KMS-11 (cell line): ENCODE measurements around the gene FLACC1.
A peak's percentile ranks its signal among the peaks of the same experiment; 100 is the strongest.

ENCODE experiments used
- H2AFZ ChIP-seq: fragments of 200-600 bp; sonication (generic); 2 replicates; pipeline ENCODE4 v1.6.1; 2016; ENCODE audit warnings: antibody characterized with exemption, mixed run types, low read depth
- H3K27ac ChIP-seq: fragments of 200-600 bp; sonication (generic); 2 replicates; pipeline ENCODE4 v1.6.1; 2016; ENCODE audit warnings: mild to moderate bottlenecking, mixed run types
- H3K27me3 ChIP-seq: fragments of 200-600 bp; sonication (generic); 2 replicates; pipeline ENCODE4 v1.6.1; 2017; ENCODE audit warnings: mild to moderate bottlenecking, low read depth, mixed run types, moderate library complexity; ENCODE audit not compliant: insufficient read depth
- H3K36me3 ChIP-seq: fragments of 200-600 bp; sonication (generic); 2 replicates; pipeline ENCODE4 v1.6.1; 2017; ENCODE audit warnings: mild to moderate bottlenecking, mixed run types; ENCODE audit not compliant: insufficient read depth
- H3K4me1 ChIP-seq: fragments of 200-600 bp; sonication (generic); 2 replicates; pipeline ENCODE4 v1.6.1; 2016; ENCODE audit warnings: mild to moderate bottlenecking, low read depth, mixed run types; ENCODE audit not compliant: poor library complexity, severe bottlenecking
- H3K4me2 ChIP-seq: fragments of 200-600 bp; sonication (generic); 2 replicates; pipeline ENCODE4 v1.7.0; 2016; ENCODE audit warnings: mild to moderate bottlenecking, mixed run types
- H3K4me3 ChIP-seq: fragments of 200-600 bp; sonication (generic); IDR thresholded peaks from 2 replicates; pipeline ENCODE4 v1.6.1; 2017; ENCODE audit warnings: low read depth, low read length, mixed read lengths; ENCODE audit not compliant: insufficient read depth
- H3K79me2 ChIP-seq: fragments of 200-600 bp; sonication (generic); 2 replicates; pipeline ENCODE4 v1.6.1; 2016; ENCODE audit warnings: low read depth, mixed run types; ENCODE audit not compliant: insufficient read depth
- H3K9ac ChIP-seq: fragments of 200-600 bp; sonication (generic); 2 replicates; pipeline ENCODE4 v1.6.1; 2016; ENCODE audit warnings: mild to moderate bottlenecking, mixed run types
- H4K20me1 ChIP-seq: fragments of 200-600 bp; sonication (generic); 2 replicates; pipeline ENCODE4 v1.6.1; 2016; ENCODE audit warnings: mild to moderate bottlenecking, mixed run types; ENCODE audit not compliant: insufficient read depth
- CTCF ChIP-seq: fragments of 200-600 bp; sonication (generic); conservative IDR thresholded peaks from 2 replicates; pipeline ENCODE4 v1.6.1; 2017; ENCODE audit warnings: low read depth, mild to moderate bottlenecking, antibody characterized with exemption, low read length, moderate library complexity, mixed read lengths

FLACC1 gene

DNA sequence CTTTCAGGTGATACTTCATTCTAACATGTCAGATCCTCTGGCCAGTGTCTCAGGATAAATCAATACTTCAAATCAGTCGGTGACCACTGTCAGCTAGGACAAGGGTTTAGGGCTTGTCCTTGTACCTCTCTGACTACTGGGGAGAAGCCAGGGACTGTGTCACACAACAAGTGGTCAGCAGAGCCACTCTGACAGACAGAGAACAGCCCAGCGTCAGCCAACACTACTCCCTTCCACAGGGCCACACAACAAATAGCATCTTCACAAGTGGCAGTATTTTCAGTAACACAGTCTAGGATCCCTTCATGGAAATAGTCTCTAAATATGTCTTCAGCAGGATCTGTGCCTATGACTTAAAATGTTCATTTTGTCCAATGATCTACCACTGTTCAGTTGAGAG lies 14.2 kb downstream of the FLACC1 start:
- Histone ChIP-seq H2AFZ (no peak overlapping the region), H3K27me3 (no peaks in the 10 kb centered on the region), H3K4me1 (peaks cover 54% of the 10 kb centered on the region), H3K9ac (no peak overlapping the region; the same call in 1 of the 2 replicates), H3K36me3 (no peaks in the 10 kb centered on the region), H3K4me2 (peak overlapping the region; percentile 43; the same call in 1 of the 2 replicates), H3K4me3 (no peak overlapping the region), H4K20me1 (no peaks in the 10 kb centered on the region), H3K27ac (peak overlapping the region; percentile 67), H3K79me2 (no peaks in the 10 kb centered on the region)
- TF ChIP-seq CTCF: no peak

DNA sequence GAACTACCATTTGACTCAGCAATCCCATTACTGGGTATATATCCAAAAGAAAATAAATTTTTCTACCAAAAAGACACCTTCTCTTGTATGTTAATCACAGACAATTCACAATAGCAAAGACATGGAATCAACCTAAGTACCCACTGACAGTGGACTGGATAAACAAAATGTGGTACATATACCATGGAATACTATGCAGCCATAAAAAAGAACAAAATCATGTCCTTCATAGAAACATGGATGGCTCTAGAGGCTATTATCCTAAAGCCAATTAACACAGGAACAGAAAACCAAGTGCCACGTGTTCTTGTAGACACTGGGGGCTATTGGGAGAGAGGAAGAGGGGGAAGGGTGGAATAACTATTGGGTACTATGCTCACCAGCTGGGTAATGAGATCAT lies 27.7 kb downstream of the FLACC1 start:
- Histone ChIP-seq H3K4me2 (no peak overlapping the region), H3K4me1 (no peaks in the 10 kb centered on the region), H3K27ac (no peak overlapping the region), H2AFZ (no peak overlapping the region), H3K4me3 (no peak overlapping the region), H3K27me3 (no peaks in the 10 kb centered on the region), H3K79me2 (no peaks in the 10 kb centered on the region), H3K36me3 (no peaks in the 10 kb centered on the region), H3K9ac (no peak overlapping the region), H4K20me1 (no peaks in the 10 kb centered on the region)
- no peak for TF ChIP-seq CTCF

- Histone ChIP-seq H3K4me2 (no peak overlapping the region), H3K79me2 (no peaks in the 10 kb centered on the region), H4K20me1 (no peaks in the 10 kb centered on the region), H3K27me3 (no peaks in the 10 kb centered on the region), H3K4me3 (no peak overlapping the region), H2AFZ (no peak overlapping the region), H3K36me3 (no peaks in the 10 kb centered on the region), H3K4me1 (no peaks in the 10 kb centered on the region), H3K9ac (no peak overlapping the region), H3K27ac (no peak overlapping the region)
- TF ChIP-seq CTCF: no peak
Observed at GRCh38 chr2:201327678-201328077, 29.5 kb downstream of the FLACC1 start.

DNA sequence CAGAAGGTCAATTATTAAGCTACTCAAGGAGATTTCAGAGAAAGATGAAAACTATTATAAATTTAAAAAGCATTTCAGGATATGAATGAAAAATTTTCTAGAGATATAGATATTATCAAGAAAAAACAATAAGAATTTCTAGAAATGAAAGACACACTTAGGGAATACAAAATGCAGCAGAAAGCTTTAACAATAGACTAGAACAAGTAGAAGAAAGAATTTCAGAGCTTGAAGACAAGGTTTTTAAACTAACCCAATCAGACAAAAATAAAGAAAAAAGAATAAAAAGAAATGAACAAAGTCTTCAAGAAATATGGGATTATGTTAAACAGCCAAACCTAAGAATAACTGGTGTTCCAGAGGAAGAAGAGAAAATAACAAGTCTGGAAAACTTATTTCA lies 34.4 kb downstream of the FLACC1 start:
- H3K4me1 ChIP-seq: no peaks in the 10 kb centered on the region

More for the DNA sequence above, 34.4 kb downstream of the FLACC1 start:
- Histone ChIP-seq H3K36me3 (no peaks in the 10 kb centered on the region), H2AFZ (no peak overlapping the region), H3K27me3 (no peaks in the 10 kb centered on the region), H4K20me1 (no peaks in the 10 kb centered on the region), H3K4me3 (no peak overlapping the region), H3K27ac (no peak overlapping the region), H3K4me2 (no peak overlapping the region), H3K79me2 (no peaks in the 10 kb centered on the region), H3K9ac (no peak overlapping the region)
- TF ChIP-seq CTCF: no peak
